MV-4-11 (cell line): ENCODE measurements around the gene ARHGEF7.

Source experiments
- DNase-seq: peaks from one replicate; lab custom pipeline; 2025; lab: John Stamatoyannopoulos, UW

ARHGEF7 gene

GRCh38 chr13:111280226-111280625 is 165.1 kb downstream of the ARHGEF7 start:
- DNase-seq, result no peak

- no peak for DNase-seq
These were observed 165.8 kb downstream of the ARHGEF7 start for GRCh38 chr13:111280681-111281585.

- DNase-seq, result peak; percentile 97
These were observed 166.7 kb downstream of the ARHGEF7 start for GRCh38 chr13:111281751-111282311.

- no peak for DNase-seq
These were observed 167.3 kb downstream of the ARHGEF7 start for GRCh38 chr13:111282425-111282824.

GRCh38 chr13:111282997-111283396 is 167.9 kb downstream of the ARHGEF7 start:
- no peak for DNase-seq

- DNase-seq, result no peak
These were observed 168.3 kb downstream of the ARHGEF7 start for GRCh38 chr13:111283457-111283856.

GRCh38 chr13:111283991-111284390 is 168.9 kb downstream of the ARHGEF7 start:
- no peak for DNase-seq

GRCh38 chr13:111284565-111284964 is 169.5 kb downstream of the ARHGEF7 start:
- DNase-seq, result no peak

GRCh38 chr13:111286162-111286561 is 171.1 kb downstream of the ARHGEF7 start:
- no peak for DNase-seq

- no peak for DNase-seq
These were observed 171.6 kb downstream of the ARHGEF7 start for GRCh38 chr13:111286749-111287148.

GRCh38 chr13:111287201-111287600 is 172.1 kb downstream of the ARHGEF7 start:
- DNase-seq, result no peak

- DNase-seq, result peak; percentile 28
These were observed 173.2 kb downstream of the ARHGEF7 start for GRCh38 chr13:111288276-111288675.

- DNase-seq, result no peak
These were observed 174.1 kb downstream of the ARHGEF7 start for GRCh38 chr13:111289251-111289650.

GRCh38 chr13:111291908-111292307 is 176.8 kb downstream of the ARHGEF7 start:
- DNase-seq, result no peak

- DNase-seq, result no peak
These were observed 177.8 kb downstream of the ARHGEF7 start for GRCh38 chr13:111292710-111293485.

- DNase-seq, result no peak
These were observed 180.8 kb downstream of the ARHGEF7 start for GRCh38 chr13:111295886-111296285.

- DNase-seq, result no peak
These were observed 181.3 kb downstream of the ARHGEF7 start for GRCh38 chr13:111296417-111296816.

GRCh38 chr13:111298214-111298975 is 183.3 kb downstream of the ARHGEF7 start:
- no peak for DNase-seq

GRCh38 chr13:111302045-111302726 is 187.1 kb downstream of the ARHGEF7 start:
- DNase-seq, result no peak

- no peak for DNase-seq
These were observed 188.4 kb downstream of the ARHGEF7 start for GRCh38 chr13:111303559-111303958.

- peak; percentile 45 for DNase-seq
These were observed 189.0 kb downstream of the ARHGEF7 start for GRCh38 chr13:111304041-111304544.
